Neuronal stem cell (in vitro differentiated cells): ENCODE data around the gene HSPE1.

Source experiments
- DNase-seq: peaks from one replicate; pipeline ENCODE4 v3.0.0-alpha.2; 2013; ENCODE audit warnings: low spot score
- H2AFZ ChIP-seq: one replicate; pipeline ENCODE4 v1.6.1; 2013; ENCODE audit warnings: mild to moderate bottlenecking, low read length, inconsistent platforms
- H2AK5ac ChIP-seq: 2 replicates; pipeline ENCODE4 v1.6.1; 2013; ENCODE audit warnings: low read depth, mild to moderate bottlenecking, inconsistent platforms, low read length, moderate library complexity, mixed read lengths
- H2BK120ac ChIP-seq: 2 replicates; pipeline ENCODE4 v1.6.1; 2013; ENCODE audit warnings: low read depth, mild to moderate bottlenecking, inconsistent platforms, low read length, moderate library complexity, mixed read lengths
- H2BK12ac ChIP-seq: one replicate; pipeline ENCODE4 v1.6.1; 2013; ENCODE audit warnings: low read length, inconsistent platforms
- H2BK15ac ChIP-seq: 2 replicates; pipeline ENCODE4 v1.6.1; 2013; ENCODE audit warnings: mild to moderate bottlenecking, low read length, inconsistent platforms, mixed read lengths
- H2BK5ac ChIP-seq: one replicate; pipeline ENCODE4 v1.6.1; 2013; ENCODE audit warnings: inconsistent platforms, mild to moderate bottlenecking, low read length, moderate library complexity
- H3K14ac ChIP-seq: one replicate; pipeline ENCODE4 v1.6.1; 2013; ENCODE audit warnings: low read length, inconsistent platforms
- H3K18ac ChIP-seq: 2 replicates; pipeline ENCODE4 v1.6.1; 2013; ENCODE audit warnings: low read length, inconsistent platforms
- H3K23ac ChIP-seq: 2 replicates; pipeline ENCODE4 v1.6.1; 2013; ENCODE audit warnings: low read depth, mild to moderate bottlenecking, mixed read lengths, low read length, inconsistent platforms; ENCODE audit not compliant: poor library complexity
- H3K27ac ChIP-seq: replicated peaks from 3 replicates; pipeline ENCODE4 v1.5.1; 2013; ENCODE audit warnings: low read length, inconsistent platforms
- H3K27me3 ChIP-seq, 3 experiments: 2 replicates each; pipeline ENCODE4 v1.6.1; 2013; ENCODE audit warnings: low read length in 3 of 3, mild to moderate bottlenecking in 2 of 3, inconsistent platforms in 1 of 3, low read depth in 1 of 3, mixed read lengths in 1 of 3, moderate library complexity in 1 of 3; ENCODE audit not compliant: control insufficient read depth in 3 of 3, insufficient read depth in 3 of 3
- H3K36me3 ChIP-seq, 2 donors: replicated peaks in 1 of 2; 2 replicates each; pipeline ENCODE4 v1.6.1; 2013; ENCODE audit warnings: low read length in 2 of 2; ENCODE audit not compliant: control insufficient read depth in 2 of 2, insufficient read depth in 2 of 2
- H3K4ac ChIP-seq: 2 replicates; pipeline ENCODE4 v1.6.1; 2013; ENCODE audit warnings: inconsistent platforms, mild to moderate bottlenecking, low read length, moderate library complexity
- H3K4me1 ChIP-seq, 2 donors: 1 replicate in 1 of 2; 2 replicates in 1 of 2; pipeline ENCODE4 v1.6.1; 2013; ENCODE audit warnings: low read length in 2 of 2, low read depth in 1 of 2; ENCODE audit not compliant: control insufficient read depth in 2 of 2, insufficient read depth in 1 of 2
- H3K4me2 ChIP-seq: one replicate; pipeline ENCODE4 v1.6.1; 2013; ENCODE audit warnings: mild to moderate bottlenecking, low read length, inconsistent platforms; ENCODE audit not compliant: insufficient read depth, poor library complexity, severe bottlenecking
- H3K4me3 ChIP-seq, 2 donors: 2 replicates each; pipeline ENCODE4 v1.5.1; 2013; ENCODE audit warnings: low read length in 2 of 2, mild to moderate bottlenecking in 2 of 2, inconsistent platforms in 1 of 2, moderate library complexity in 1 of 2
- H3K79me1 ChIP-seq: one replicate; pipeline ENCODE4 v1.6.1; 2013; ENCODE audit warnings: low read depth, mild to moderate bottlenecking, inconsistent platforms, low read length, moderate library complexity
- H3K9ac ChIP-seq: one replicate; pipeline ENCODE4 v1.6.1; 2013; ENCODE audit warnings: mild to moderate bottlenecking, low read depth, low read length, inconsistent platforms; ENCODE audit not compliant: poor library complexity
- H3K9me3 ChIP-seq, 2 donors: replicated peaks in 1 of 2; 2 replicates each; pipeline versions ENCODE3 to v1.6.1; 2013; ENCODE audit warnings: low read length in 2 of 2, mild to moderate bottlenecking in 2 of 2, inconsistent platforms in 1 of 2, low read depth in 1 of 2, mixed read lengths in 1 of 2, moderate library complexity in 1 of 2; ENCODE audit not compliant: control insufficient read depth in 2 of 2, insufficient read depth in 1 of 2
- H4K8ac ChIP-seq: one replicate; pipeline ENCODE4 v1.6.1; 2013; ENCODE audit warnings: low read depth, mild to moderate bottlenecking, inconsistent platforms, low read length, moderate library complexity
- H4K91ac ChIP-seq: one replicate; pipeline ENCODE4 v1.6.1; 2013; ENCODE audit warnings: low read length, low read depth, mild to moderate bottlenecking, inconsistent platforms; ENCODE audit not compliant: poor library complexity
- WGBS, 2 donors: extraction: QIAGEN DNeasy Blood & Tissue Kit; methylation state at CpG; one replicate each; pipeline ENCODE4 v1.1.7; 2013; ENCODE audit warnings: missing lambda C conversion rate in 2 of 2, mixed read lengths in 1 of 2; ENCODE audit not compliant: insufficient read length in 2 of 2, insufficient replicate concordance in 1 of 2; ENCODE audit errors: extremely low coverage in 2 of 2; 5-methylcytosine and 5-hydroxymethylcytosine counted together

Gene HSPE1

GRCh38 chr2:197453123-197453913 is 46.9 kb upstream of the HSPE1 start, which contains the start of gene COQ10B:
Gene COQ10B (plus strand): TSS chr2:197453552. CDS start chr2:197453561, 9 bp downstream.
- no peaks in the 10 kb centered on the region for H3K27me3 ChIP-seq
- H2BK15ac ChIP-seq: no peak within 1 kb of the TSS
- peak within 1 kb of the TSS; percentile 93 for H2AFZ ChIP-seq
- no peaks in the 10 kb centered on the region for H3K36me3 ChIP-seq
- H3K18ac ChIP-seq: peak within 1 kb of the TSS; percentile 84
- no peaks in the 10 kb centered on the region for H3K79me1 ChIP-seq
- H4K8ac ChIP-seq: no peak within 1 kb of the TSS
- no peak within 1 kb of the TSS for H3K23ac ChIP-seq
- no peak within 1 kb of the TSS for H2AK5ac ChIP-seq
- H3K4me3 ChIP-seq: peak within 1 kb of the TSS; percentile 54 to 94
- no CpG with 5 or more reads among the region's 70 CpGs for WGBS, 2 donors
- no peak within 1 kb of the TSS for H2BK12ac ChIP-seq
- H3K9ac ChIP-seq: peak within 1 kb of the TSS; percentile 91
- H3K4me1 ChIP-seq: peaks cover 2 to 4% of the 10 kb centered on the region in 2 donors
- H2BK120ac ChIP-seq: no peak within 1 kb of the TSS
- H3K27ac ChIP-seq: peak within 1 kb of the TSS; percentile 83
- no peak within 1 kb of the TSS for H3K14ac ChIP-seq
- H3K9me3 ChIP-seq: no peaks in the 10 kb centered on the region
- no peak within 1 kb of the TSS for H4K91ac ChIP-seq
- H3K4me2 ChIP-seq: peak within 1 kb of the TSS; percentile 71
- peak within 1 kb of the TSS; percentile 77 for H2BK5ac ChIP-seq
- DNase-seq: peak; percentile 99
- no peak within 1 kb of the TSS for H3K4ac ChIP-seq

DNA sequence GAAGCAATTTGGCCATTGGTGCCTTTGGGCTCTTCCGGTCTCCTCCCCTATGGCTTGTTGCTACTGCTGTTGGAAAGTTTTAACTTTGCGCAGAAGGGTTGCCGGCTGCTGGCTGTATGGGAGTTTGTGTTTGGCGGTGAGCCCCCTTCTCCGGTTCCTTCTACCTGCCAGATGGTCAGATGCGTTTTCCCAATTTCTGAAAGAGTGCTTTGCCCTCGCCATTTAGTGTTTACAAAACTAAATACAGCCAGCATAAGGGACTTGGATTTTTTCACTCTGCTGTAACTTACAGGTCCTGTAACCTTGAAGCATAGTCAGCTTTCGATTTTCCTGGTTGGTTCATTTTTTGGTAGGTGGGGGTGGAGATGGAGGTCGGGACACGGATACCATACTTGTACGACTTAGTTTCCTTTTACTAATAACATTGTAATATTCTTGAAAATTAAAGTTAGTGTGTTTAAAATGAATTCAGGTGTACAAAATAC is 46.2 kb upstream of the HSPE1 start:
- WGBS, 2 donors: no CpG with 5 or more reads among the region's 11 CpGs
- H3K9ac ChIP-seq: peak overlapping the region; percentile 91
- H3K4me2 ChIP-seq: peak overlapping the region; percentile 71

DNA sequence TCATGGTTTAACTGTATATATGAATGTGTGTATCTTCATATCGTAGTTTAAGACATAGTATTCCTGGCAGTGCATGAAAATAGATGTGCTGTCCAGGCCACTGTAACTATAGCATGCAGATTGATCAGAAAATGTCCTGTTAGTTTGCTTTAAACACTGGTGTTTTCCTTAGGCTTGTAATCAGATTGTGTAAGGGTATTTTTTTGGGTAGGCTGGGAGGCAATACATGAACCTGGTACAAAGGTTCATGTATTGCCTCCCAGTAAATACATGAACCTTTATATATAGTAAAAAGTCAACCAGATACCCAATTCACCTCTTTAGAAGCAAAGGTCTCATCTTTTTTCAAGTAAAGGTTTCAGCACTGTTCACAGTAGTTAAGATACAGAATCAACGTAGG is 45.3 kb upstream of the HSPE1 start:
- Histone ChIP-seq H3K18ac (no peak overlapping the region), H2AFZ (no peak overlapping the region), H3K4me1 (peaks cover 2 to 4% of the 10 kb centered on the region in 2 donors), H3K23ac (no peak overlapping the region), H3K4me3 (peak overlapping the region in 1 of 2 donors; percentile 54), H4K91ac (no peak overlapping the region), H3K9me3 (no peaks in the 10 kb centered on the region), H2BK5ac (no peak overlapping the region), H3K27ac (no peak overlapping the region), H3K9ac (no peak overlapping the region), H2BK15ac (no peak overlapping the region), H3K4ac (no peak overlapping the region), H3K14ac (no peak overlapping the region), H4K8ac (no peak overlapping the region), H2BK12ac (no peak overlapping the region), H2BK120ac (no peak overlapping the region), H3K27me3 (no peaks in the 10 kb centered on the region), H2AK5ac (no peak overlapping the region), H3K79me1 (no peaks in the 10 kb centered on the region), H3K36me3 (peaks cover 0 to 3% of the 10 kb centered on the region in 2 donors), H3K4me2 (no peak overlapping the region)
- WGBS, 2 donors: no CpG with 5 or more reads among the region's 2 CpGs
- no peak for DNase-seq

More for the DNA sequence above, 46.2 kb upstream of the HSPE1 start:
- H3K18ac ChIP-seq: peak overlapping the region; percentile 84
- no peaks in the 10 kb centered on the region for H3K79me1 ChIP-seq
- DNase-seq: no peak
- H2BK120ac ChIP-seq: no peak overlapping the region
- no peaks in the 10 kb centered on the region for H3K27me3 ChIP-seq
- H4K91ac ChIP-seq: no peak overlapping the region
- no peaks in the 10 kb centered on the region for H3K36me3 ChIP-seq
- H2BK15ac ChIP-seq: no peak overlapping the region
- H2BK12ac ChIP-seq: no peak overlapping the region
- no peaks in the 10 kb centered on the region for H3K9me3 ChIP-seq
- no peak overlapping the region for H2AK5ac ChIP-seq
- H3K4me3 ChIP-seq: peak overlapping the region; percentile 54 to 94
- no peak overlapping the region for H3K23ac ChIP-seq
- H2BK5ac ChIP-seq: peak overlapping the region; percentile 77
- H3K14ac ChIP-seq: no peak overlapping the region
- H4K8ac ChIP-seq: no peak overlapping the region
- peak overlapping the region; percentile 83 for H3K27ac ChIP-seq
- peak overlapping the region; percentile 74 for H2AFZ ChIP-seq
- H3K4me1 ChIP-seq: peaks cover 2 to 4% of the 10 kb centered on the region in 2 donors
- H3K4ac ChIP-seq: no peak overlapping the region

DNA sequence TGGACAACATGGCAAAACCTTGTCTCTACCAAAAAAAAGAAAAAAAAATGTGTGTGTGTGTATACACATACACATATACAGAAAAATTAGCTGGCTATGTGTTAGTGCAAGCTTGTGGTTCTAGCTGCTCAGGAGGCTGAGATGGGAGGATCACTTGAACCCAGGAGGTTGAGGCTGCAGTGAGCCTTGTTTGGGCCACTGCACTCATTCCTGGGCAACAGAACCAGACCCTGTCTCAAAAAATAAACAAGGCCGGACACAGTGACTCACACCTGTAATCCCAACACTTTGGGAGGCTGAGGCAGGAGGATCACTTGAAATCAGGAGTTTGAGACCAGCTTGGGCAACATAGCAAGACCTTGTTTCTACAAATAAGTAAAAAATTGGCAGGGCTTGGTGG is 44.8 kb upstream of the HSPE1 start:
- Histone ChIP-seq H3K27ac (no peak overlapping the region), H3K4ac (no peak overlapping the region), H2BK12ac (no peak overlapping the region), H3K23ac (no peak overlapping the region), H2AFZ (no peak overlapping the region), H3K27me3 (no peaks in the 10 kb centered on the region), H4K8ac (no peak overlapping the region), H3K79me1 (no peaks in the 10 kb centered on the region), H3K9ac (no peak overlapping the region), H3K9me3 (no peaks in the 10 kb centered on the region), H2BK15ac (no peak overlapping the region), H3K4me2 (no peak overlapping the region), H3K14ac (no peak overlapping the region), H2AK5ac (no peak overlapping the region), H3K4me3 (no peak overlapping the region), H3K36me3 (peaks cover 0 to 8% of the 10 kb centered on the region in 2 donors), H2BK120ac (no peak overlapping the region), H3K4me1 (peaks cover 2 to 4% of the 10 kb centered on the region in 2 donors), H2BK5ac (no peak overlapping the region), H4K91ac (no peak overlapping the region), H3K18ac (no peak overlapping the region)
- no peak for DNase-seq
- no CpG with 5 or more reads among the region's 1 CpG for WGBS, 2 donors
